Mesenchymal stem cell (in vitro differentiated cells and primary cell): ENCODE results near the gene SLC17A6.

Experiments used
- DNase-seq: peaks from one replicate; pipeline ENCODE4 v3.0.0-alpha.2; 2013
- H2AFZ ChIP-seq: one replicate; pipeline ENCODE4 v1.6.1; 2013; ENCODE audit warnings: low read depth, mild to moderate bottlenecking, control low read depth, inconsistent platforms, low read length, moderate library complexity
- H2AK5ac ChIP-seq: 2 replicates; pipeline ENCODE4 v1.6.1; 2013; ENCODE audit warnings: low read length, moderate library complexity, mild to moderate bottlenecking, inconsistent platforms; ENCODE audit not compliant: severe bottlenecking
- H2BK120ac ChIP-seq: one replicate; pipeline ENCODE4 v1.6.1; 2013; ENCODE audit warnings: low read depth, mild to moderate bottlenecking, inconsistent platforms, low read length, moderate library complexity
- H2BK12ac ChIP-seq, 2 experiments: one replicate each; pipeline ENCODE4 v1.6.1; 2013; ENCODE audit warnings: inconsistent platforms in 2 of 2, low read length in 2 of 2, mild to moderate bottlenecking in 2 of 2, moderate library complexity in 2 of 2, control low read depth in 1 of 2
- H2BK15ac ChIP-seq: one replicate; pipeline ENCODE4 v1.6.1; 2013; ENCODE audit warnings: mild to moderate bottlenecking, low read depth, inconsistent platforms; ENCODE audit not compliant: poor library complexity, severe bottlenecking
- H2BK5ac ChIP-seq: 2 replicates; pipeline ENCODE4 v1.6.1; 2013; ENCODE audit warnings: low read depth, mild to moderate bottlenecking, low read length, control low read depth, inconsistent platforms; ENCODE audit not compliant: poor library complexity, severe bottlenecking
- H3K14ac ChIP-seq, 2 experiments: one replicate each; pipeline ENCODE4 v1.6.1; 2013; ENCODE audit warnings: inconsistent platforms in 2 of 2, low read length in 2 of 2, control low read depth in 1 of 2, mild to moderate bottlenecking in 1 of 2, moderate library complexity in 1 of 2
- H3K18ac ChIP-seq, 2 experiments: one replicate each; pipeline ENCODE4 v1.6.1; 2013; ENCODE audit warnings: inconsistent platforms in 2 of 2, low read length in 2 of 2, control low read depth in 1 of 2, low read depth in 1 of 2, mild to moderate bottlenecking in 1 of 2
- H3K23ac ChIP-seq, 2 experiments: one replicate each; pipeline ENCODE4 v1.6.1; 2013; ENCODE audit warnings: inconsistent platforms in 2 of 2, low read length in 2 of 2, mild to moderate bottlenecking in 2 of 2, moderate library complexity in 2 of 2, control low read depth in 1 of 2
- H3K27ac ChIP-seq: 2 replicates; pipeline ENCODE4 v1.5.1; 2013; ENCODE audit warnings: mild to moderate bottlenecking, moderate library complexity, low read length, control low read depth, inconsistent platforms; ENCODE audit not compliant: poor library complexity, severe bottlenecking
- H3K27me3 ChIP-seq, 2 experiments: 2 replicates each; pipeline versions ENCODE4 v1.6.1 to v1.7.0; 2013; ENCODE audit warnings: low read length in 2 of 2, mild to moderate bottlenecking in 2 of 2, moderate library complexity in 2 of 2, control low read depth in 1 of 2, inconsistent platforms in 1 of 2; ENCODE audit not compliant: control insufficient read depth in 1 of 2, insufficient read depth in 1 of 2
- H3K36me3 ChIP-seq, 2 experiments: 2 replicates each; pipeline versions ENCODE4 v1.6.1 to v1.7.0; 2013; ENCODE audit warnings: low read length in 2 of 2, control low read depth in 1 of 2, inconsistent platforms in 1 of 2, low read depth in 1 of 2, mild to moderate bottlenecking in 1 of 2; ENCODE audit not compliant: insufficient read depth in 2 of 2, control insufficient read depth in 1 of 2
- H3K4ac ChIP-seq, 2 experiments: one replicate each; pipeline ENCODE4 v1.6.1; 2013; ENCODE audit warnings: inconsistent platforms in 2 of 2, low read length in 2 of 2, mild to moderate bottlenecking in 2 of 2, moderate library complexity in 2 of 2, control low read depth in 1 of 2, low read depth in 1 of 2
- H3K4me1 ChIP-seq: 2 replicates; pipeline ENCODE4 v1.6.1; 2013; ENCODE audit warnings: low read depth, low read length, control low read depth; ENCODE audit not compliant: control insufficient read depth, insufficient read depth
- H3K4me2 ChIP-seq: 2 replicates; pipeline ENCODE4 v1.6.1; 2013; ENCODE audit warnings: low read length, mild to moderate bottlenecking, inconsistent platforms; ENCODE audit not compliant: poor library complexity, severe bottlenecking
- H3K4me3 ChIP-seq, 2 experiments: 2 replicates each; pipeline versions ENCODE4 v1.5.1 to v1.7.0; 2013; ENCODE audit warnings: low read length in 2 of 2, mild to moderate bottlenecking in 2 of 2, control low read depth in 1 of 2, low read depth in 1 of 2; ENCODE audit not compliant: insufficient read depth in 1 of 2
- H3K79me1 ChIP-seq: replicated peaks from 2 replicates; pipeline ENCODE4 v1.6.1; 2013; ENCODE audit warnings: mild to moderate bottlenecking, control low read depth, low read length, inconsistent platforms; ENCODE audit not compliant: poor library complexity, severe bottlenecking
- H3K9ac ChIP-seq: 2 replicates; pipeline ENCODE4 v1.7.0; 2013; ENCODE audit warnings: mild to moderate bottlenecking, low read length, moderate library complexity
- H3K9me3 ChIP-seq: 2 replicates; pipeline ENCODE4 v1.7.0; 2013; ENCODE audit warnings: mild to moderate bottlenecking, low read length; ENCODE audit not compliant: control insufficient read depth
- H4K8ac ChIP-seq: one replicate; pipeline ENCODE4 v1.6.1; 2013; ENCODE audit warnings: inconsistent platforms, mild to moderate bottlenecking, low read length, moderate library complexity
- H4K91ac ChIP-seq: one replicate; pipeline ENCODE4 v1.6.1; 2013; ENCODE audit warnings: mild to moderate bottlenecking, low read length, inconsistent platforms
- WGBS: methylation state at CpG from one replicate; pipeline ENCODE4 v1.1.7; 2013; ENCODE audit warnings: mixed read lengths; 5-methylcytosine and 5-hydroxymethylcytosine counted together

Gene SLC17A6

DNA sequence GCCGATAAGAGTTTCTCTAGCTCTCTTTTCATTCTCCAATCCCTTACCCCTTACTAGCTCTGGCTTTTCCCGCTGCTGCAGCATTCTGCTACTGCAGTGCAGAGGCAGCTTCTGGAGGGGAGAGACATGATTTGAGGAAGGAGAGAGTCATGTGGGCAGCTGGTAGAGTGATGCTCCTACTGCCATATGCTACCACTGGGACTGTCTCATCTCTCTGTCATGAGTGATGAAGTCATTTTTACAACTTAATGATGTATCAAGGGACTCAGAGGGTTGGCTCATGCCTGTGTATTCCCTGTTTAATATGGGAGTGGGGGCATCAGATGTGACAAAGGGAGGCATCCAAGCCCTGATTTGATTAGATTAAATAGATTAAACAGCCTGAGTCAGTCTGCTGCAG is 11.3 kb downstream of the SLC17A6 start:
- Histone ChIP-seq H4K91ac (no peak overlapping the region), H2BK15ac (no peak overlapping the region), H3K27ac (no peak overlapping the region), H3K9ac (no peak overlapping the region), H3K9me3 (no peaks in the 10 kb centered on the region), H4K8ac (no peak overlapping the region), H3K4me1 (no peaks in the 10 kb centered on the region), H3K36me3 (no peaks in the 10 kb centered on the region), H3K27me3 (peaks cover 0 to 20% of the 10 kb centered on the region in 2 experiments), H2BK5ac (no peak overlapping the region), H3K4ac (no peak overlapping the region), H3K18ac (no peak overlapping the region), H3K4me2 (no peak overlapping the region), H2AK5ac (no peak overlapping the region), H3K4me3 (no peak overlapping the region), H3K23ac (no peak overlapping the region), H3K14ac (no peak overlapping the region), H2BK12ac (no peak overlapping the region), H2AFZ (no peak overlapping the region), H2BK120ac (no peak overlapping the region), H3K79me1 (no peaks in the 10 kb centered on the region)
- DNase-seq: no peak
- 77% methylated on average over 1 of the region's 2 CpGs for WGBS

DNA sequence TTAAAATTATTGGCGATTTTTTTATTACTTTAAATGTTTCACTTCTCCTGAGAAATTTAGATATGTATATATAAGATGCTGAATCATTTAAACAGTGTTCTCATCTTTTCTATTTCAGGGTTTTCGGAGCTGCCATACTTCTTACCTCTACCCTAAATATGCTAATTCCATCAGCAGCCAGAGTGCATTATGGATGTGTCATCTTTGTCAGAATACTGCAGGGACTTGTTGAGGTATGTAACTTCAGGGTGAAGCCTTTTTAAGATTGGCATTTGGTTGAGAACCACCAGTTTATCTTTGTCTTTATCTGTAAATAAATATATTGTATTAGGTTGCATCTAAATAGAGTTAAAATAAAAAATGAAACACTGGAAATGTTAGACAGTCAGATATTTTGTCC is 21.1 kb downstream of the SLC17A6 start:
- H3K4me1 ChIP-seq: no peaks in the 10 kb centered on the region
- no peak overlapping the region for H3K4me2 ChIP-seq
- no peak overlapping the region for H2BK5ac ChIP-seq
- H3K18ac ChIP-seq: no peak overlapping the region
- H3K27ac ChIP-seq: no peak overlapping the region
- no peak overlapping the region for H3K9ac ChIP-seq
- H3K27me3 ChIP-seq: no peaks in the 10 kb centered on the region
- no peak overlapping the region for H3K23ac ChIP-seq
- no peak overlapping the region for H4K91ac ChIP-seq
- H2AK5ac ChIP-seq: no peak overlapping the region
- no peaks in the 10 kb centered on the region for H3K36me3 ChIP-seq
- H3K14ac ChIP-seq: no peak overlapping the region
- no peak overlapping the region for H2BK120ac ChIP-seq
- H3K4ac ChIP-seq: no peak overlapping the region
- no peak for DNase-seq
- H2BK15ac ChIP-seq: no peak overlapping the region
- H3K79me1 ChIP-seq: no peaks in the 10 kb centered on the region
- H3K9me3 ChIP-seq: no peaks in the 10 kb centered on the region
- H3K4me3 ChIP-seq: no peak overlapping the region
- H4K8ac ChIP-seq: no peak overlapping the region
- WGBS: no CpG with 5 or more reads among the region's 2 CpGs
- H2BK12ac ChIP-seq: no peak overlapping the region
- no peak overlapping the region for H2AFZ ChIP-seq

DNA sequence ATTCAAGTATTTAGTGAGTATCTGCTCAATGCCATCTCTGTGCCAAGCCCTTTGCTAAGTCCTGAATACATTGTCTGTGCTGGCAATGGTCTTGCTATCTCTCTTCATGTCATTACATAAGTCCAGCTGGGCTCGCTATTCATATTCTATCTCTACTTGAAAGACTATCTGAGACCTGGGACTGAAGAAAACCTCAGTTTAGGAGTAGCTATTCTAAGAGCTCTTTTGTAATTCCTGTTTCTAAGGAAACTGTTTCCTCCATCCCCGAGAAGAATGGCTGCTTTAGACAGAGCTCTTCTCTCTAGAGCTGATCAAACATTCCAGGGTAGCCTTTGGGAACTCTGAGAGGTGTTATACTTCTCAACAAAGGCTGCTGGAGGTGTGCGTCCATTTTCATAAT is 33.0 kb downstream of the SLC17A6 start:
- H4K8ac ChIP-seq: no peak overlapping the region
- no peak overlapping the region for H3K23ac ChIP-seq
- no peak for DNase-seq
- no peak overlapping the region for H3K4ac ChIP-seq
- no peak overlapping the region for H3K27ac ChIP-seq
- no peak overlapping the region for H2AFZ ChIP-seq
- no peak overlapping the region for H3K18ac ChIP-seq
- H3K4me2 ChIP-seq: no peak overlapping the region
- H3K14ac ChIP-seq: no peak overlapping the region
- H2BK12ac ChIP-seq: no peak overlapping the region
- H2BK15ac ChIP-seq: no peak overlapping the region
- no peak overlapping the region for H3K9ac ChIP-seq
- no peak overlapping the region for H2BK120ac ChIP-seq
- H3K4me1 ChIP-seq: no peaks in the 10 kb centered on the region
- H2BK5ac ChIP-seq: no peak overlapping the region
- H3K4me3 ChIP-seq: no peak overlapping the region
- peaks cover 0 to 3% of the 10 kb centered on the region in 2 experiments for H3K27me3 ChIP-seq
- no peak overlapping the region for H4K91ac ChIP-seq
- WGBS: 71% methylated on average over 2 of the region's 3 CpGs
- no peaks in the 10 kb centered on the region for H3K9me3 ChIP-seq
- H3K79me1 ChIP-seq: no peaks in the 10 kb centered on the region
- H3K36me3 ChIP-seq: no peaks in the 10 kb centered on the region
- no peak overlapping the region for H2AK5ac ChIP-seq

DNA sequence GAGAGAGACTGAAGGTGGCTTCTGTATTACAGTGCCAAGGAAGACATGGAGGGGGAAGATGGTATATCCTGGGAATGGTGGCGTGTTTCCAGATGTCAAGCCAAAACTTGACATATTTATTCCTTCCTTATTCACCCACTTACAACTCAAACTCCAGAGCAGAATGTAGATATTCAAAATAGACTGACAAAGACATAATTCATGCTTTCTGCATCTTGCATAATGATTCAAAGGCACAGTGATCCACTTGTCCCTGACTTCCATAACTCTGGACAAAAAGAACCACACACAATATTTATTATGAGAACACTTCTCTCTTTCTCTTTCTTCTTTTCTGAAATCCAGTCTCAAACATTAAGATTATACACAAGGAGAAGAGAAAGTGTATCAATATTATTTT is 48.9 kb downstream of the SLC17A6 start:
- peaks cover 0 to 7% of the 10 kb centered on the region in 2 experiments for H3K27me3 ChIP-seq
- no peak overlapping the region for H3K4ac ChIP-seq
- no peak overlapping the region for H3K14ac ChIP-seq
- no peak overlapping the region for H4K8ac ChIP-seq
- no peak overlapping the region for H2BK15ac ChIP-seq
- H3K18ac ChIP-seq: no peak overlapping the region
- H3K4me2 ChIP-seq: no peak overlapping the region
- no peak for DNase-seq
- H3K9ac ChIP-seq: no peak overlapping the region
- no peaks in the 10 kb centered on the region for H3K79me1 ChIP-seq
- H2BK12ac ChIP-seq: no peak overlapping the region
- H3K23ac ChIP-seq: no peak overlapping the region
- H3K36me3 ChIP-seq: no peaks in the 10 kb centered on the region
- H3K4me3 ChIP-seq: no peak overlapping the region
- H3K9me3 ChIP-seq: no peaks in the 10 kb centered on the region
- no peak overlapping the region for H2BK5ac ChIP-seq
- H2AFZ ChIP-seq: no peak overlapping the region
- no peaks in the 10 kb centered on the region for H3K4me1 ChIP-seq
- H2BK120ac ChIP-seq: no peak overlapping the region
- no peak overlapping the region for H2AK5ac ChIP-seq
- 57% methylated on average over 1 of the region's 1 CpG for WGBS
- no peak overlapping the region for H4K91ac ChIP-seq
- no peak overlapping the region for H3K27ac ChIP-seq
